PC-9 (cell line): ENCODE results near the gene IFITM5. TPM values are rescaled to one million over a fixed set of nuclear protein-coding genes. Genes with fewer than 3 reads are reported as not detected.

Source experiments
- BruUV-seq: library from RNA; stranded (reverse); fragments of 400-500 nt; replicated peaks from 2 replicates; lab custom pipeline; 2021; lab: Mats Ljungman, UMichigan
- CTCF ChIA-PET: fragments of 300-600 bp; sonication (Branson Sonifier 250); formaldehyde crosslinking; loops from one replicate; lab custom pipeline; 2022; ENCODE audit warnings: antibody characterized with exemption; lab: Charles Lee
- POLR2A ChIA-PET: fragments of 300-600 bp; sonication (Branson Sonifier 250); formaldehyde crosslinking; loops from one replicate; lab custom pipeline; 2022; ENCODE audit warnings: antibody characterized with exemption; ENCODE audit not compliant: unreplicated experiment; lab: Charles Lee
- DNase-seq, 2 experiments: peaks; one replicate each; pipeline versions ENCODE4 v3.0.0 to v3.0.0-alpha.2; 2015 to 2022; ENCODE audit warnings: mixed read lengths in 1 of 2
- H2AFZ ChIP-seq: fragments of 200-600 bp; sonication (generic); 2 replicates; pipeline ENCODE4 v1.8.1; 2017; ENCODE audit warnings: antibody characterized with exemption
- H3F3A ChIP-seq: fragments of 200-600 bp; sonication (generic); 2 replicates; pipeline ENCODE4 v1.8.1; 2017; ENCODE audit warnings: antibody characterized with exemption, mild to moderate bottlenecking, low read depth; ENCODE audit not compliant: insufficient read depth
- H3K27ac ChIP-seq: fragments of 200-600 bp; sonication (generic); 2 replicates; pipeline ENCODE4 v1.6.1; 2016; ENCODE audit warnings: mixed run types
- H3K27me3 ChIP-seq: fragments of 200-600 bp; sonication (generic); 2 replicates; pipeline ENCODE4 v1.6.1; 2016; ENCODE audit warnings: low read depth, mixed run types; ENCODE audit not compliant: insufficient read depth
- H3K36me3 ChIP-seq: fragments of 200-600 bp; sonication (generic); 2 replicates; pipeline ENCODE4 v1.6.1; 2016; ENCODE audit warnings: low read depth, mixed run types
- H3K4me1 ChIP-seq: fragments of 200-600 bp; sonication (generic); replicated peaks from 2 replicates; pipeline ENCODE4 v1.6.1; 2016; ENCODE audit warnings: mixed run types; ENCODE audit not compliant: insufficient read depth
- H3K4me2 ChIP-seq: fragments of 200-600 bp; sonication (generic); 2 replicates; pipeline ENCODE4 v1.6.1; 2017; ENCODE audit warnings: mixed run types
- H3K4me3 ChIP-seq: fragments of 200-600 bp; sonication (generic); 2 replicates; pipeline ENCODE4 v1.6.1; 2016; ENCODE audit warnings: mixed run types
- H3K79me2 ChIP-seq: fragments of 200-600 bp; sonication (generic); 2 replicates; pipeline ENCODE4 v1.6.1; 2017; ENCODE audit warnings: low read depth, mixed run types
- H3K9me2 ChIP-seq: fragments of 200-600 bp; sonication (generic); 2 replicates; pipeline ENCODE4 v1.8.1; 2017; ENCODE audit warnings: mild to moderate bottlenecking; ENCODE audit not compliant: insufficient read depth
- H3K9me3 ChIP-seq: fragments of 200-600 bp; sonication (generic); 2 replicates; pipeline ENCODE4 v1.8.1; 2016; ENCODE audit warnings: low read depth; ENCODE audit not compliant: insufficient read depth
- H4K20me1 ChIP-seq: fragments of 200-600 bp; sonication (generic); 2 replicates; pipeline ENCODE4 v1.8.1; 2017; ENCODE audit not compliant: insufficient read depth
- CTCF ChIP-seq: fragments of 200-600 bp; sonication (generic); conservative IDR thresholded peaks from 2 replicates; pipeline ENCODE4 v1.6.1; 2017; ENCODE audit warnings: mixed run types, antibody characterized with exemption, mild to moderate bottlenecking, moderate library complexity
- EZH2 ChIP-seq: fragments of 200-600 bp; sonication (generic); IDR thresholded peaks from 2 replicates; pipeline ENCODE4 v1.8.0; 2017; ENCODE audit warnings: antibody characterized with exemption, low read depth
- intact Hi-C: fragments of 100-400 bp; cut with micrococcal nuclease; formaldehyde crosslinking; loops from one replicate; pipeline ENCODE4 v1.10.0; 2022; ENCODE audit not compliant: unreplicated experiment
- total RNA-seq: library from RNA; stranded (reverse); gene quantifications from 2 replicates; pipeline ENCODE4 v1.2.3, GENCODE V29; 2021

IFITM5 gene
- total RNA-seq, 1 experiment from 2014 or later = not detected

- Histone ChIP-seq H3K27me3 (no peaks in the 10 kb centered on the region), H3F3A (no peaks in the 10 kb centered on the region), H3K9me2 (no peaks in the 10 kb centered on the region), H3K27ac (no peak overlapping the region), H3K36me3 (no peaks in the 10 kb centered on the region), H3K79me2 (no peaks in the 10 kb centered on the region), H3K4me3 (no peak overlapping the region), H2AFZ (no peak overlapping the region), H4K20me1 (no peaks in the 10 kb centered on the region), H3K4me2 (no peak overlapping the region), H3K9me3 (no peaks in the 10 kb centered on the region), H3K4me1 (no peaks in the 10 kb centered on the region)
- DNase-seq = no peak
- ChIA-PET POLR2A (interaction anchor here (0.5 kb wide), 1 partner anchor 13 kb away, joined by 3 read pairs; no protein-coding TSS in a partner anchor), CTCF (no interaction called here)
- TF ChIP-seq EZH2 (no peak), CTCF (no peak)
- intact Hi-C loops = no loop called here
- BruUV-seq = no TSS peak
Observed at GRCh38 chr11:280706-281485, 18.4 kb downstream of the IFITM5 start.

DNA sequence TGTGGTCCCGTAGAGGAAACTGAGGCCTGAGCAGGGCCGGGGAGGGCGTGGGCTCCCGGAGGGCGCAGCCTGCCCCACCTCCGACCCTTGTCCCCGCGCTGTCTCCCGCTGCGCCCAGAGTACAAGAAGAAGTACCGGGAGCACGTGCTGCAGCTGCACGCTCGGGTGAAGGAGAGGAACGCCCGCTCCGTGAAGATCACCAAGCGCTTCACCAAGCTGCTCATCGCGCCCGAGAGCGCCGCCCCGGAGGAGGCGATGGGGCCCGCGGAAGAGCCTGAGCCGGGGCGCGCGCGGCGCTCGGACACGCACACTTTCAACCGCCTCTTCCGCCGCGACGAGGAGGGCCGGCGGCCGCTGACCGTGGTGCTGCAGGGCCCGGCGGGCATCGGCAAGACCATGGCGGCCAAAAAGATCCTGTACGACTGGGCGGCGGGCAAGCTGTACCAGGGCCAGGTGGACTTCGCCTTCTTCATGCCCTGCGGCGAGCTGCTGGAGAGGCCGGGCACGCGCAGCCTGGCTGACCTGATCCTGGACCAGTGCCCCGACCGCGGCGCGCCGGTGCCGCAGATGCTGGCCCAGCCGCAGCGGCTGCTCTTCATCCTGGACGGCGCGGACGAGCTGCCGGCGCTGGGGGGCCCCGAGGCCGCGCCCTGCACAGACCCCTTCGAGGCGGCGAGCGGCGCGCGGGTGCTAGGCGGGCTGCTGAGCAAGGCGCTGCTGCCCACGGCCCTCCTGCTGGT, 19.2 kb downstream of the IFITM5 start:
- Histone ChIP-seq H3K9me2 (no peaks in the 10 kb centered on the region), H3K79me2 (no peaks in the 10 kb centered on the region), H3K4me3 (no peak overlapping the region), H3K9me3 (no peaks in the 10 kb centered on the region), H2AFZ (no peak overlapping the region), H3K4me1 (no peaks in the 10 kb centered on the region), H3K36me3 (no peaks in the 10 kb centered on the region), H3K27ac (no peak overlapping the region), H3K4me2 (no peak overlapping the region), H3K27me3 (no peaks in the 10 kb centered on the region), H3F3A (no peaks in the 10 kb centered on the region), H4K20me1 (no peaks in the 10 kb centered on the region)
- TF ChIP-seq EZH2 (no peak), CTCF (no peak)
- DNase-seq = no peak
- POLR2A ChIA-PET = interaction anchor here (0.5 kb wide), 1 partner anchor 13 kb away, joined by 3 read pairs; no protein-coding TSS in a partner anchor
- CTCF ChIA-PET = no interaction called here
- intact Hi-C loops = no loop called here
- BruUV-seq = no TSS peak

DNA sequence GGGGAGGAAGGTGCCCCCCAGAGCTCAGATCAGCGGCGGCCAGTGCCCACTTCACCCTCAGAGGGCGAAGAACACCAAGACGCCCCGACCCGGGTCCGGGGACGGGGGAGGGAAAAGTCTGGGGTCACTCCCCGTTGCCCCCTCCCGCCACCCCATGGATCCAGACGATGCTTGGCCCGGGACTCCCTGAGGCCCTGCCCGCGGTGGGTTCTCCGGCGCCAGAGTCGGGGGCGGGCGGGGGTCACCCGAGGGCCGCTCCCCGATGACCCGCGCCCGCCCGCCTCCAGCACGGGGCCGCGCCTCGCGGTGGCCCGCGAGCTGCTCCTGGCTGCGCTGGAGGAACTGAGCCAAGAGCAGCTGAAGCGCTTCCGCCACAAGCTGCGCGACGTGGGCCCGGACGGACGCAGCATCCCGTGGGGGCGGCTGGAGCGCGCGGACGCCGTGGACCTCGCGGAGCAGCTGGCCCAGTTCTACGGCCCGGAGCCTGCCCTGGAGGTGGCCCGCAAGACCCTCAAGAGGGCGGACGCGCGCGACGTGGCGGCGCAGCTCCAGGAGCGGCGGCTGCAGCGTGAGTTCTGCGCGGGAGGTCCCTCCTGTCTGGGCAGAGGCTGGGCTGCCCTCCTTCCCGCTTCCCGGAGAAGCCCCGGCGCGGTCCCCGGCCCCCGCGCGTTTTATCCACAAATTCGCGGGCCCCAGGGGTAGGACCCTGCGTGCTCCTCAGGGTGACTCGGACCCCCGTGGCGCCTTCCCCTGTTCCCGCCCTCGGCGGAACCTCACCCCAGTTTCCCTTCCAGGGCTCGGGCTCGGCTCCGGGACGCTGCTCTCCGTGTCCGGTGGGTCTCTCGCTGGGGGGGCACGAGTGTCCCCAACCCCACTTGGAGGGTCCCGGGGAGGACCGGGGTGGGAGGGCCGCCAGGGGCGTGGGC, 20.0 kb downstream of the IFITM5 start:
- H3K4me2 ChIP-seq = no peak overlapping the region
- POLR2A ChIA-PET = no interaction called here
- CTCF ChIA-PET = no interaction called here
- intact Hi-C loops = no loop called here
- H3K9me2 ChIP-seq = no peaks in the 10 kb centered on the region
- no peaks in the 10 kb centered on the region for H3K9me3 ChIP-seq
- H4K20me1 ChIP-seq = no peaks in the 10 kb centered on the region
- no peak overlapping the region for H3K27ac ChIP-seq
- H2AFZ ChIP-seq = no peak overlapping the region
- no peaks in the 10 kb centered on the region for H3F3A ChIP-seq
- no peaks in the 10 kb centered on the region for H3K27me3 ChIP-seq
- H3K4me3 ChIP-seq = no peak overlapping the region
- DNase-seq = no peak
- TF ChIP-seq CTCF (no peak), EZH2 (no peak)
- H3K4me1 ChIP-seq = no peaks in the 10 kb centered on the region
- no peaks in the 10 kb centered on the region for H3K79me2 ChIP-seq
- BruUV-seq = no TSS peak
- no peaks in the 10 kb centered on the region for H3K36me3 ChIP-seq
